M059J (cell line): ENCODE results near the gene PXYLP1. TPM values are rescaled to one million over a fixed set of nuclear protein-coding genes. Genes with fewer than 3 reads are reported as not detected.
"Not testable (repeated sequence)": the region's sequence is repeated elsewhere in the genome, so short reads cannot be mapped to it uniquely, and the experiment has no call there.

Experiments used
- DNase-seq: peaks from one replicate; pipeline ENCODE4 v3.0.0-alpha.2; 2012; ENCODE audit warnings: low read depth
- total RNA-seq: library from RNA; depleted of rRNA; stranded (reverse); fragments of >200 nt; shearing (Covaris generic); gene quantifications from 2 replicates; pipeline ENCODE4 v1.2.3, GENCODE V29; 2014; rRNA removed

The PXYLP1 gene
- 14.5 and 17.7 TPM in 2 replicates for total RNA-seq

GRCh38 chr3:141231101-141231951, at the start of gene PXYLP1:
Gene PXYLP1 (plus strand): TSS chr3:141231825. CDS start chr3:141260176, 28,351 bp downstream.
- DNase-seq, result peak; percentile 91

- no peak for DNase-seq
These were observed 48.0 kb upstream of the PXYLP1 start for GRCh38 chr3:141183606-141184005.

- DNase-seq, result no peak
These were observed 47.2 kb upstream of the PXYLP1 start for GRCh38 chr3:141184430-141184829.

- peak; percentile 47 for DNase-seq
These were observed 40.4 kb upstream of the PXYLP1 start for GRCh38 chr3:141191097-141191749.

GRCh38 chr3:141192345-141192744, 39.3 kb upstream of the PXYLP1 start:
- DNase-seq, result peak; percentile 95

GRCh38 chr3:141193066-141193830, 38.4 kb upstream of the PXYLP1 start:
- no peak for DNase-seq

GRCh38 chr3:141201122-141201521, 30.5 kb upstream of the PXYLP1 start:
- no peak for DNase-seq

GRCh38 chr3:141202682-141203081, 28.9 kb upstream of the PXYLP1 start:
- no peak for DNase-seq

GRCh38 chr3:141203866-141204265, 27.8 kb upstream of the PXYLP1 start:
- DNase-seq, result no peak

GRCh38 chr3:141204343-141204742, 27.3 kb upstream of the PXYLP1 start:
- DNase-seq, result no peak

- not testable (repeated sequence) for DNase-seq
These were observed 20.3 kb upstream of the PXYLP1 start for GRCh38 chr3:141211306-141211705.

- no peak for DNase-seq
These were observed 19.5 kb upstream of the PXYLP1 start for GRCh38 chr3:141212101-141212500.

- no peak for DNase-seq
These were observed 19.1 kb upstream of the PXYLP1 start for GRCh38 chr3:141212555-141212954.

- DNase-seq, result no peak
These were observed 14.7 kb upstream of the PXYLP1 start for GRCh38 chr3:141216975-141217374.

GRCh38 chr3:141217389-141217788, 14.2 kb upstream of the PXYLP1 start:
- DNase-seq, result no peak

GRCh38 chr3:141218162-141218835, 13.3 kb upstream of the PXYLP1 start:
- DNase-seq, result no peak

GRCh38 chr3:141218926-141219325, 12.7 kb upstream of the PXYLP1 start:
- DNase-seq, result no peak

- no peak for DNase-seq
These were observed 7.9 kb upstream of the PXYLP1 start for GRCh38 chr3:141223673-141224166.

GRCh38 chr3:141225939-141226338, 5.7 kb upstream of the PXYLP1 start:
- DNase-seq, result no peak

- no peak for DNase-seq
These were observed 4.4 kb upstream of the PXYLP1 start for GRCh38 chr3:141227216-141227615.

- no peak for DNase-seq
These were observed 3.9 kb upstream of the PXYLP1 start for GRCh38 chr3:141227752-141228151.

GRCh38 chr3:141228395-141228794, 3.2 kb upstream of the PXYLP1 start:
- no peak for DNase-seq
